KBM-7 (cell line): Measurements from ENCODE around the gene ROR1.

Experiments
- DNase-seq: peaks from one replicate; pipeline ENCODE4 v3.0.0-alpha.2; 2015
- in situ Hi-C: fragments of 300-500 bp; cut with MboI; formaldehyde crosslinking; loops from 2 replicates; pipeline ENCODE4 v1.14.3; 2020; ENCODE audit warnings: low sequenced_read_pairs, low pct_unique_long_range_greater_than_20kb, mixed read lengths

The ROR1 gene

GRCh38 chr1:63937461-63938022 is 163.7 kb downstream of the ROR1 start:
- no peak for DNase-seq
- in situ Hi-C loops = no loop called here

- in situ Hi-C loops = no loop called here
- DNase-seq = no peak
Observed at GRCh38 chr1:63940440-63940839, 166.6 kb downstream of the ROR1 start.

GRCh38 chr1:63943393-63943792 is 169.6 kb downstream of the ROR1 start:
- in situ Hi-C loops = no loop called here

GRCh38 chr1:63945943-63946342 is 172.1 kb downstream of the ROR1 start:
- no peak for DNase-seq
- in situ Hi-C loops = no loop called here

More at GRCh38 chr1:63943393-63943792, 169.6 kb downstream of the ROR1 start:
- no peak for DNase-seq

- in situ Hi-C loops = no loop called here
- DNase-seq = no peak
Observed at GRCh38 chr1:63946866-63947491, 173.2 kb downstream of the ROR1 start.

GRCh38 chr1:63947904-63948303 is 174.1 kb downstream of the ROR1 start:
- no peak for DNase-seq
- in situ Hi-C loops = no loop called here

- DNase-seq = no peak
- in situ Hi-C loops = no loop called here
Observed at GRCh38 chr1:63950023-63950422, 176.2 kb downstream of the ROR1 start.

GRCh38 chr1:63951059-63951946 is 177.5 kb downstream of the ROR1 start:
- in situ Hi-C loops = no loop called here
- no peak for DNase-seq

- in situ Hi-C loops = no loop called here
- no peak for DNase-seq
Observed at GRCh38 chr1:63954187-63954586, 180.4 kb downstream of the ROR1 start.

GRCh38 chr1:63955370-63956145 is 181.7 kb downstream of the ROR1 start:
- in situ Hi-C loops = no loop called here
- no peak for DNase-seq

- in situ Hi-C loops = no loop called here
- no peak for DNase-seq
Observed at GRCh38 chr1:63958556-63958955, 184.7 kb downstream of the ROR1 start.

- no peak for DNase-seq
- in situ Hi-C loops = no loop called here
Observed at GRCh38 chr1:63960326-63960725, 186.5 kb downstream of the ROR1 start.

- in situ Hi-C loops = no loop called here
- no peak for DNase-seq
Observed at GRCh38 chr1:63966016-63966415, 192.2 kb downstream of the ROR1 start.

- DNase-seq = no peak
- in situ Hi-C loops = no loop called here
Observed at GRCh38 chr1:63967901-63968300, 194.1 kb downstream of the ROR1 start.

GRCh38 chr1:63968663-63969440 is 195.0 kb downstream of the ROR1 start:
- in situ Hi-C loops = no loop called here
- DNase-seq = no peak

- in situ Hi-C loops = no loop called here
- DNase-seq = no peak
Observed at GRCh38 chr1:63969441-63969901, 195.7 kb downstream of the ROR1 start.

- no peak for DNase-seq
- in situ Hi-C loops = no loop called here
Observed at GRCh38 chr1:63971557-63971956, 197.7 kb downstream of the ROR1 start.

- in situ Hi-C loops = no loop called here
- no peak for DNase-seq
Observed at GRCh38 chr1:63973005-63973419, 199.2 kb downstream of the ROR1 start.

- DNase-seq = no peak
- in situ Hi-C loops = no loop called here
Observed at GRCh38 chr1:63974966-63975365, 201.1 kb downstream of the ROR1 start.
